Uterus (tissue), 2 donors: ENCODE results near the gene ALOX12B.

ENCODE experiments used
- POLR2A ChIP-seq, 2 donors: fragments of 450-650 bp; IDR thresholded peaks; one replicate each; pipeline ENCODE4 v1.6.1; 2016; ENCODE audit warnings: antibody characterized with exemption in 2 of 2, mild to moderate bottlenecking in 1 of 2, moderate library complexity in 1 of 2
- TF ChIP-seq, protein P1 (sequence below), 4 experiments: fragments of 200-600 bp in 2 of 4; fragments of 450-650 bp in 2 of 4; sonication (generic) in 2 of 4; IDR thresholded peaks; one replicate each; pipeline ENCODE4 v1.5.1; 2016 to 2019; ENCODE audit warnings: antibody characterized with exemption in 4 of 4, mild to moderate bottlenecking in 2 of 4, moderate library complexity in 1 of 4

DNA sequence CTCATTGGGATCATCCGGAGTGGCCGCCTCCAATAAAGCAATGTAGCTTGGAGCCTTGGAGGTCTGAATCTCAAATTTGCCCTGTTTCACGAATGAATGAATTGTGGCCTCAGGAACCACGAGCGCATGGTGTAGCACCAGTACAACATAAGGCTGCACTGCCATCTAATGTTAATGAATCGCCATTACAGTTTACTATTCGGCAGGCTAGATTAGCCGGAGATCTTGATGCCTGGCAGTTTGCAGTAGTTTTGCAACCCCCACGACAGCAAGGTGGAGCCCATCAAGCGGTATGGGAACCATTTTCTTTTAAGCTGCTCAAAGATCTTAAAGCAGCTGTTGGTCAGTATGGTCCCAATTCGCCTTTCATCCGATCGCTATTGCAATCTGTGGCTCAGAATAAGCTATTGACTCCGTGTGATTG lies 29.8 kb downstream of the ALOX12B start:
- TF ChIP-seq POLR2A (IDR thresholded peaks at IDR 0.05): no peak
- TF ChIP-seq, protein P1, sequence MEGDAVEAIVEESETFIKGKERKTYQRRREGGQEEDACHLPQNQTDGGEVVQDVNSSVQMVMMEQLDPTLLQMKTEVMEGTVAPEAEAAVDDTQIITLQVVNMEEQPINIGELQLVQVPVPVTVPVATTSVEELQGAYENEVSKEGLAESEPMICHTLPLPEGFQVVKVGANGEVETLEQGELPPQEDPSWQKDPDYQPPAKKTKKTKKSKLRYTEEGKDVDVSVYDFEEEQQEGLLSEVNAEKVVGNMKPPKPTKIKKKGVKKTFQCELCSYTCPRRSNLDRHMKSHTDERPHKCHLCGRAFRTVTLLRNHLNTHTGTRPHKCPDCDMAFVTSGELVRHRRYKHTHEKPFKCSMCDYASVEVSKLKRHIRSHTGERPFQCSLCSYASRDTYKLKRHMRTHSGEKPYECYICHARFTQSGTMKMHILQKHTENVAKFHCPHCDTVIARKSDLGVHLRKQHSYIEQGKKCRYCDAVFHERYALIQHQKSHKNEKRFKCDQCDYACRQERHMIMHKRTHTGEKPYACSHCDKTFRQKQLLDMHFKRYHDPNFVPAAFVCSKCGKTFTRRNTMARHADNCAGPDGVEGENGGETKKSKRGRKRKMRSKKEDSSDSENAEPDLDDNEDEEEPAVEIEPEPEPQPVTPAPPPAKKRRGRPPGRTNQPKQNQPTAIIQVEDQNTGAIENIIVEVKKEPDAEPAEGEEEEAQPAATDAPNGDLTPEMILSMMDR (IDR thresholded peaks at IDR 0.05): peak; percentile 67 to 92 (median 80)
